HL-60 (cell line): ENCODE measurements around the gene PGGT1B.

ENCODE experiments used
- CTCF ChIP-seq: IDR thresholded peaks from one replicate; pipeline ENCODE4 v1.5.1; 2011; ENCODE audit warnings: low read length, control low read depth, inconsistent platforms; ENCODE audit not compliant: insufficient read depth
- GABPA ChIP-seq: IDR thresholded peaks from 2 replicates; pipeline ENCODE4 v1.6.1; 2012; ENCODE audit warnings: low read depth
- POLR2AphosphoS5 ChIP-seq: IDR thresholded peaks from 2 replicates; pipeline ENCODE4 v1.6.1; 2012; ENCODE audit warnings: low read depth
- REST ChIP-seq: IDR thresholded peaks from 2 replicates; pipeline ENCODE4 v1.6.1; 2012; ENCODE audit warnings: low read depth; ENCODE audit not compliant: insufficient replicate concordance
- SPI1 ChIP-seq: IDR thresholded peaks from 2 replicates; pipeline ENCODE4 v1.6.1; 2012; ENCODE audit warnings: low read depth, mild to moderate bottlenecking, borderline replicate concordance

GRCh38 chr5:115202952-115203351, 59.7 kb downstream of the PGGT1B start:
- no peak for TF ChIP-seq CTCF
- no peak for TF ChIP-seq POLR2AphosphoS5
- TF ChIP-seq GABPA: no peak
- no peak for TF ChIP-seq REST
- TF ChIP-seq SPI1: no peak
